Coronary artery (tissue), 2 donors: Measurements from ENCODE around the gene MED28.
A peak's percentile ranks its signal among the peaks of the same experiment; 100 is the strongest.

ENCODE experiments used
- DNase-seq: peaks from one replicate; pipeline ENCODE4 v3.0.0-alpha.2; 2017; ENCODE audit warnings: low spot score
- H3K27ac ChIP-seq, 2 donors: fragments of 200-600 bp; sonication (generic); one replicate each; pipeline ENCODE4 v1.5.1; 2016 to 2019
- H3K4me3 ChIP-seq: fragments of 200-600 bp; sonication (generic); 2 replicates; pipeline ENCODE4 v1.5.1; 2016; ENCODE audit warnings: mild to moderate bottlenecking, moderate library complexity
- TF ChIP-seq, protein P1 (sequence below): fragments of 200-600 bp; sonication (generic); IDR thresholded peaks from one replicate; pipeline ENCODE4 v1.5.1; 2019; ENCODE audit warnings: antibody characterized with exemption

Gene MED28

DNA sequence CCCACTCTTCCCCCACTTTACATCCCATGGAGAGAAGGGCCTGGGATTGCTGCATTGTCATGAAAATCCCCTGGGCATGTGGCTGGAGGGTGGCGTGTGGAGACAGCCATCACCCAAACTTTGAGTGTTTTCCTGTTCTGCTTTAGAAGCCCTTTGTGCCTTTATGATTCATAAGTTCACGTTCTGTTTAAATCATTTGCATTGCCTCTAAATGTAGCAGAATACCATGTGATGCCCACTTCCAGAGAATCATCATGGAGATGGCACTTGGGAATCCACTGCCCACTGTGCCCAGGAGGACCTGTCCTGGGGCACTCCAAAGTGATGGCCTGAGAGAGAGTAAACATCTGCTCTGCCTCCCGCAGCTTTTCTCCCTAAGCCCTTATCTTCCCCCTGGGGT lies 52.8 kb downstream of the MED28 start:
- no peak overlapping the region for H3K4me3 ChIP-seq
- DNase-seq: peak; percentile 56
- TF ChIP-seq, protein P1, sequence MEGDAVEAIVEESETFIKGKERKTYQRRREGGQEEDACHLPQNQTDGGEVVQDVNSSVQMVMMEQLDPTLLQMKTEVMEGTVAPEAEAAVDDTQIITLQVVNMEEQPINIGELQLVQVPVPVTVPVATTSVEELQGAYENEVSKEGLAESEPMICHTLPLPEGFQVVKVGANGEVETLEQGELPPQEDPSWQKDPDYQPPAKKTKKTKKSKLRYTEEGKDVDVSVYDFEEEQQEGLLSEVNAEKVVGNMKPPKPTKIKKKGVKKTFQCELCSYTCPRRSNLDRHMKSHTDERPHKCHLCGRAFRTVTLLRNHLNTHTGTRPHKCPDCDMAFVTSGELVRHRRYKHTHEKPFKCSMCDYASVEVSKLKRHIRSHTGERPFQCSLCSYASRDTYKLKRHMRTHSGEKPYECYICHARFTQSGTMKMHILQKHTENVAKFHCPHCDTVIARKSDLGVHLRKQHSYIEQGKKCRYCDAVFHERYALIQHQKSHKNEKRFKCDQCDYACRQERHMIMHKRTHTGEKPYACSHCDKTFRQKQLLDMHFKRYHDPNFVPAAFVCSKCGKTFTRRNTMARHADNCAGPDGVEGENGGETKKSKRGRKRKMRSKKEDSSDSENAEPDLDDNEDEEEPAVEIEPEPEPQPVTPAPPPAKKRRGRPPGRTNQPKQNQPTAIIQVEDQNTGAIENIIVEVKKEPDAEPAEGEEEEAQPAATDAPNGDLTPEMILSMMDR: no peak
- no peak overlapping the region for H3K27ac ChIP-seq

DNA sequence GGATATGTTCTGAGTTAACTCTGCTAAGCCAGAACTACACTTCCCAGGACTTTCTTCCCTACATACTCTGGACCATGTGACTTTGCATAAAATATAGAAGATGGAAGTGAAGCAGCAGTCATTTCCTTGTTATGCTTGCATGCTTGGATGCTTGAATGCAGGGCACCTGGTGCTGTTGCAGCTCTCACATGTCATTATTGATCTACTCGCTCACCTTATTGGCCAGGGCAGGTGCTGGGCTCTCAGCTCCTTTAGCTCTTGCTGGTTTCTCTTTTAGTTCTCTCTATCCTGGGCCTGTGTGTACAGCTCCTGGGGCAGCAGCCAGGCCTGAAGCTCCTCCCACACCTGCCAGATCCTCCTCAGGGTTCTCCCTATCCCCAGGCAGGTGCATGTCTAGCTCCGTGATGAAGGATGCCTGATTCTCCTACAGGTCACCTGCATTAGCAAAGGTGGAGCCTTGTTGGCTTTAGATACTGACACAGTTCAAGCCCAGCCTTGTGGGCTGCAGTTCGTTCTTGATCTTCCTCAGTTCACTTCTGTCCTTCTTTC lies 53.3 kb downstream of the MED28 start:
- TF ChIP-seq, protein P1: no peak
- Histone ChIP-seq H3K27ac (no peak overlapping the region), H3K4me3 (no peak overlapping the region)
- DNase-seq: peak; percentile 31

DNA sequence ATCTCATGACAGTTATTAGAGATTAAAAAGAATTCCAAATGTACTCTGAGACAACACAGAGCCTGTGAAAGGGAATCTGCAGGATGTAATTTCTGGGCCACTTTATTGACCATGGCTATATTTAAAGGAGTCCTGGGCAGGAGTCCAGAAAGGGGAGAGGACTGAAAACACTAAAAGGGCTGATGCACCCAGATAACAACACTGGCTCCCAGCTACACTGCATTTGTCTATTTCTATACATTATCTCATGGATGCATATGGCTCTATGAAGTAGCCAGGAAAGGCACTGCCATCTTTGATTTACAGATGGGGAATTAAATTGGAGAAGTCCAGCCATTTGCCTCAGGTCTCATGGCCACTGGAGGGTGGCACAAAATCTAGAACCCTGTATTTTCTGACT lies 56.0 kb downstream of the MED28 start:
- Histone ChIP-seq H3K4me3 (no peak overlapping the region), H3K27ac (no peak overlapping the region)
- TF ChIP-seq, protein P1: no peak
- no peak for DNase-seq

DNA sequence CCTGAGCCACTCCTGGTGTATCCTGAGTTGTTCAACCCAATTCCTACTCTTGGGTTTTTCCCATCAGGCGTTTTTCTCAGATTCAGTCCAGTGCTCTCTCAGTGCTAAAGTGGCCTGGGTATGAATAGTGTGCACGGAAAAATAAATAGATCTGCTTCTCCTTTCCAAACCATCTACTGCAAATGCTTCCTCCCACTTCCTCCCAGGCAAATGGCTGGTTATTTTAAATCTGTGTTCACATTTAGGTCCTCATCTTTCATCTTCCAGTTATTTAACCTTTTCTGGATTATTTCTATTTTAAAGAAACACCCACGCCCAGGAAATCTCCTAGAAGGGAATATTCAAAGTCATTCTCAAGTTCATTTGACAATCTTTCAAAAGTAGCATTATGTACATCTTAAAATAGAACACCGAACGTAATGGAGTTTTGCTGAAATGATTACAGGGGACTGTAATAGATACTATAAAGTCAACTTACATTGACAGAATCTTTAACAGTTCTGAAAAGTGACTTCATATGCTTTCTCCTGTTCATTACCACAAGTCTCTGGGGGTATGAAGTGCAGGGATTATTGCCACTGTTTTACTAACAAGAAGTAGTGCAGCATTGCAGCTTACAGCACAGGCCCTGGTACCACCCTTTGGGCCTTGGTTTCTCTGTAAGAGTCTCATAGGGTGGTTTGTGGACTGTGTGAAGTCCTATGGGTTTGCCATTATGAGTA lies 66.3 kb downstream of the MED28 start:
- no peak overlapping the region for H3K4me3 ChIP-seq
- no peak overlapping the region for H3K27ac ChIP-seq
- TF ChIP-seq, protein P1: no peak
- no peak for DNase-seq

DNA sequence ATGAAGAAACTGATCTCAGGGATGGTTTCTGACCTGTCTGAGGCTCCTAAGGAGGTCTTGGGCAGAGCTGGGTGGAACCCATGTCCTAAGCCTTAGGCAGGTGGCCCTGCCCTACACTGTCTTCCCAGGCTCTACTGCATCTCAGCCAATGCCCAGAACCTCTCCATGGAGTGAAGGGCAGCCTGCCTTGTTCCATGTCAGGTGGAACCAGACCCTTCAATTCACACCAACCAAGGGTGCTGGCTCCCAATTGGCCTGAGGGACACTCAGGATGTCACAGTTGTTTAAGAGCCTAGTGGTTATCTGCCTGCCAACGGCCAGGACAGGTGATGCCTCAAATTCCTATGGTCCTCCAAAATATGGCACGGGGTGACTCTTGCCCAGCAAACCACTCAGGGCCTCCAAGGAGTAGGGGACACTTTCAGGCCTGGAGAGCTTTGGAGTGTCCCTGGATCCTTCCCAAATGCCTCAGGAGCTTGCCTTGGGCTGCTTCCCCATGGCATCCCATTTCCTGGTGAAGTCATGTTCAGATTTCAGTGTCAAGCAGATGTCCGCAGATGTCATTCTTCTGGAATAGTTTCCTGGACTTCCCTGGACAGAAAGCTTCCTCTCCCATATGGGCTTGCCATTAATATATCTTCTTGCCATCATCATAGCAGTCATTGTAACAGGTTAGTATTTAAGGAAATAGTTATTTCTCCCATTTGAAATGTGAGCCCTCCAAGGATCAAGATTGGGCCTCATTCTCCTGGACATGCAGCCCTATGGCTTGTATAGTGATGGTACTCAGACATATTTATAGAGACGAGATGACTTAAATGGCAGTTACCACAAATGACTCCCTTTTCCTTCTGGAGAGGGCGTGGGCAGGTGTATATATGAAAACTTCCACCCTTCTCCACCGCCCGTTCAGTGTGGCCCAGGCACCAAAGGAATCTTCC lies 67.1 kb downstream of the MED28 start:
- no peak for DNase-seq
- no peak overlapping the region for H3K27ac ChIP-seq
- TF ChIP-seq, protein P1: no peak
- no peak overlapping the region for H3K4me3 ChIP-seq

DNA sequence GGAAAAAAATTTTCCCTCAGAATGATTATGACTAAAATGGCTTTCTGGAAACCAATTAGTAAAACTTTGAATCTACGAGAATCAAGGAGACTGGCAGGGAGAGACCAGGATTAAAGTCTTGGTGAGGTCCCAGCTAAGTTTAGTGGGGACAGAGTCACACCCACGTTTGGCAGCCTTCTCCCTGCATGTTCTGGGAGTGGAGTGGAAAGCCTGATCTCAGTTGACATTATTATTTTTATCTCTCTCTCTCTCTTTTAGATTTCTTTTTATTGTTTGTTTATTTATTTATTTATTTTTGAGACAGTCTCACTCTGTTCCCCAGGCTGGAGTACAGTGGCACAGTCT lies 67.8 kb downstream of the MED28 start:
- no peak for DNase-seq
- no peak overlapping the region for H3K27ac ChIP-seq
- TF ChIP-seq, protein P1: no peak
- H3K4me3 ChIP-seq: no peak overlapping the region
